Endodermal cell (in vitro differentiated cells): ENCODE measurements around the gene ZNF536. TPM values are rescaled to one million over a fixed set of nuclear protein-coding genes. Genes with fewer than 3 reads are reported as not detected.
"Not testable (repeated sequence)": the region's sequence is repeated elsewhere in the genome, so short reads cannot be mapped to it uniquely, and the experiment has no call there.

ENCODE experiments used
- DNase-seq: peaks from one replicate; pipeline ENCODE4 v3.0.0-alpha.2; 2017
- H3K27ac ChIP-seq: 2 replicates; pipeline ENCODE4 v1.5.1; 2013; ENCODE audit warnings: mild to moderate bottlenecking, low read depth, low read length, moderate library complexity
- H3K27me3 ChIP-seq: 2 replicates; pipeline ENCODE4 v1.6.1; 2013; ENCODE audit warnings: mild to moderate bottlenecking, low read length, moderate library complexity; ENCODE audit not compliant: insufficient read depth, control insufficient read depth, poor library complexity, severe bottlenecking
- H3K36me3 ChIP-seq: 2 replicates; pipeline ENCODE4 v1.7.0; 2013; ENCODE audit warnings: mild to moderate bottlenecking, low read length, moderate library complexity; ENCODE audit not compliant: control insufficient read depth, insufficient read depth
- H3K4me1 ChIP-seq: one replicate; pipeline ENCODE4 v1.7.0; 2013; ENCODE audit warnings: low read length; ENCODE audit not compliant: control insufficient read depth, insufficient read depth
- H3K4me3 ChIP-seq: 2 replicates; pipeline ENCODE4 v1.5.1; 2013; ENCODE audit warnings: mild to moderate bottlenecking, low read length, moderate library complexity
- H3K9ac ChIP-seq: 2 replicates; pipeline ENCODE4 v1.6.1; 2013; ENCODE audit warnings: mild to moderate bottlenecking, low read length, moderate library complexity; ENCODE audit not compliant: poor library complexity, severe bottlenecking; ENCODE audit errors: extremely low read depth
- H3K9me3 ChIP-seq: 2 replicates; pipeline ENCODE4 v1.6.1; 2013; ENCODE audit warnings: mild to moderate bottlenecking, low read length, moderate library complexity; ENCODE audit not compliant: control insufficient read depth
- H3K27ac Mint-ChIP-seq: 2 replicates; pipeline ENCODE4 v1.8.0; 2020; ENCODE audit warnings: mixed read lengths
- H3K27me3 Mint-ChIP-seq: 2 replicates; pipeline ENCODE4 v1.8.0; 2021; ENCODE audit warnings: mild to moderate bottlenecking, mixed read lengths; ENCODE audit not compliant: insufficient read depth
- H3K36me3 Mint-ChIP-seq: 2 replicates; pipeline ENCODE4 v1.8.0; 2020; ENCODE audit warnings: low read depth, mixed read lengths
- H3K4me1 Mint-ChIP-seq: 2 replicates; pipeline ENCODE4 v1.8.0; 2020; ENCODE audit warnings: mixed read lengths
- H3K4me3 Mint-ChIP-seq: 2 replicates; pipeline ENCODE4 v1.8.0; 2020; ENCODE audit warnings: mild to moderate bottlenecking, moderate library complexity, mixed read lengths
- H3K9me3 Mint-ChIP-seq: 2 replicates; pipeline ENCODE4 v1.8.0; 2020; ENCODE audit warnings: mild to moderate bottlenecking, mixed read lengths
- CTCF ChIP-seq: fragments of 200-600 bp; sonication (generic); conservative IDR thresholded peaks from 2 replicates; pipeline ENCODE4 v1.5.0; 2021; ENCODE audit warnings: antibody characterized with exemption, mild to moderate bottlenecking
- WGBS, 2 experiments: methylation state at CpG; one replicate each; pipeline versions ENCODE4 v1.1.5 to v1.1.7; 2013; ENCODE audit warnings: missing lambda C conversion rate in 2 of 2, mixed read lengths in 1 of 2; ENCODE audit not compliant: insufficient coverage in 1 of 2, insufficient read length in 1 of 2; 5-methylcytosine and 5-hydroxymethylcytosine counted together
- total RNA-seq, 2 donors: library from RNA; stranded (reverse); fragmentation: NEBNext Ultra II Directional in 1 of 2; extraction: Animal tissue kit (Norgen Biotek cat#: 25700) in 1 of 2; gene quantifications; 2 replicates in 1 of 2; 3 replicates in 1 of 2; pipeline ENCODE4 v1.2.1, GENCODE V29; 2021

Gene ZNF536
- total RNA-seq, 2 donors from 2014 or later = not detected

GRCh38 chr19:30445385-30445784, 73.2 kb downstream of the ZNF536 start:
- no peak overlapping the region for H3K9ac ChIP-seq
- no peaks in the 10 kb centered on the region for H3K27me3 Mint-ChIP-seq
- H3K4me1 ChIP-seq = no peaks in the 10 kb centered on the region
- H3K9me3 Mint-ChIP-seq = no peaks in the 10 kb centered on the region
- no peak overlapping the region for H3K27ac Mint-ChIP-seq
- DNase-seq = no peak
- H3K4me3 ChIP-seq = no peak overlapping the region
- TF ChIP-seq CTCF = no peak
- no peaks in the 10 kb centered on the region for H3K36me3 ChIP-seq
- H3K27me3 ChIP-seq = no peaks in the 10 kb centered on the region
- H3K4me3 Mint-ChIP-seq = no peak overlapping the region
- H3K4me1 Mint-ChIP-seq = peaks cover 26% of the 10 kb centered on the region
- no peak overlapping the region for H3K27ac ChIP-seq
- no peaks in the 10 kb centered on the region for H3K36me3 Mint-ChIP-seq
- no peaks in the 10 kb centered on the region for H3K9me3 ChIP-seq
- 93 to 96% methylated on average over 4 to 29 of the region's 29 CpGs for WGBS, 2 experiments

GRCh38 chr19:30446120-30446519, 73.9 kb downstream of the ZNF536 start:
- not testable (repeated sequence) for H3K27me3 ChIP-seq, H3K36me3 Mint-ChIP-seq, H3K36me3 ChIP-seq, H3K9me3 Mint-ChIP-seq, H3K9me3 ChIP-seq, H3K4me3 ChIP-seq, H3K4me3 Mint-ChIP-seq, H3K27ac Mint-ChIP-seq, DNase-seq, H3K27me3 Mint-ChIP-seq, H3K27ac ChIP-seq, H3K9ac ChIP-seq, H3K4me1 ChIP-seq
- peaks cover 26% of the 10 kb centered on the region for H3K4me1 Mint-ChIP-seq
- 96 to 100% methylated on average over 3 to 9 of the region's 9 CpGs for WGBS, 2 experiments

- no peaks in the 10 kb centered on the region for H3K36me3 ChIP-seq
- WGBS, 2 experiments = 89 to 91% methylated on average over 4 to 9 of the region's 10 CpGs
- DNase-seq = no peak
- no peak for TF ChIP-seq CTCF
- H3K27me3 Mint-ChIP-seq = no peaks in the 10 kb centered on the region
- H3K27ac Mint-ChIP-seq = no peak overlapping the region
- no peak overlapping the region for H3K4me3 Mint-ChIP-seq
- peaks cover 26% of the 10 kb centered on the region for H3K4me1 Mint-ChIP-seq
- no peaks in the 10 kb centered on the region for H3K27me3 ChIP-seq
- no peaks in the 10 kb centered on the region for H3K9me3 ChIP-seq
- H3K36me3 Mint-ChIP-seq = no peaks in the 10 kb centered on the region
- H3K4me1 ChIP-seq = no peaks in the 10 kb centered on the region
- no peak overlapping the region for H3K4me3 ChIP-seq
- no peak overlapping the region for H3K27ac ChIP-seq
- no peak overlapping the region for H3K9ac ChIP-seq
- H3K9me3 Mint-ChIP-seq = no peaks in the 10 kb centered on the region
Measured at GRCh38 chr19:30446850-30447552, 74.8 kb downstream of the ZNF536 start.

GRCh38 chr19:30447553-30447870, 75.3 kb downstream of the ZNF536 start:
- peaks cover 26% of the 10 kb centered on the region for H3K4me1 Mint-ChIP-seq
- no peak overlapping the region for H3K9ac ChIP-seq
- 86 to 92% methylated on average over 1 to 4 of the region's 4 CpGs for WGBS, 2 experiments

More at GRCh38 chr19:30447553-30447870, 75.3 kb downstream of the ZNF536 start:
- no peak overlapping the region for H3K4me3 ChIP-seq
- no peak overlapping the region for H3K27ac Mint-ChIP-seq
- H3K27ac ChIP-seq = no peak overlapping the region
- H3K9me3 Mint-ChIP-seq = no peaks in the 10 kb centered on the region
- TF ChIP-seq CTCF = no peak
- H3K27me3 ChIP-seq = no peaks in the 10 kb centered on the region
- no peaks in the 10 kb centered on the region for H3K27me3 Mint-ChIP-seq
- H3K4me3 Mint-ChIP-seq = no peak overlapping the region
- no peaks in the 10 kb centered on the region for H3K36me3 Mint-ChIP-seq
- no peaks in the 10 kb centered on the region for H3K4me1 ChIP-seq
- no peaks in the 10 kb centered on the region for H3K36me3 ChIP-seq
- DNase-seq = no peak
- H3K9me3 ChIP-seq = no peaks in the 10 kb centered on the region
